HCEC 1CT (cell line): Measurements from ENCODE around the gene KRT71.
A peak's percentile ranks its signal among the peaks of the same experiment; 100 is the strongest.
"Not testable (repeated sequence)": the region's sequence is repeated elsewhere in the genome, so short reads cannot be mapped to it uniquely, and the experiment has no call there.

Source experiments
- DNase-seq: peaks from one replicate; pipeline ENCODE4 v3.0.0-alpha.2; 2017

The KRT71 gene

DNA sequence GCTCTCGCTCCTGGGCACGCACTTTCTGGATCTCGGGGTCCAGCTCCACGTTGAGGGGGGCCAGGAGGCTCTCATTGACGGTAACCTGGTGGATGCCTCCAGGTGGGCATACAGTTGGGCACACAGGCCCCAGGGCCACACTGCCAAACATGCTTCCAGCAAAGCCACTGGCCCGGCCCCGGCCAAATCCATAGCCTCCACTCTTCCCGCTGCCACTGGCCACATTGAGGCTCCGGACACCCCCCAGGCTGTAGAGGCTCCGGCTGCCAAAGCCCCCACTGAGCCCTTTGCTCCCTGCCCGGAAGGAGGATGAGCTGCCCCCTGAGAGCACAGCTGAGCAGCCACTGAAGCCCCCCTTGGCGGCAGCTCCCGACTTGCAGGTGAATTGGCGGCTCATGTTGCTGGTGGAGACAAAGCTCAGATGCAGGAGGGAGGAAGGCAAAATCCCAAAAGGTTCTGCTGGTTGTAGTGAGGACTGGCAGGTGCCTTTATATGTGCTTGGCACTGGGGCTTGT, at the start of gene KRT71:
TSS of gene KRT71 (minus strand) at position 465 of the 515 bp plus-strand sequence. CDS start at position 397, 68 bp downstream.
- no peak for DNase-seq

DNA sequence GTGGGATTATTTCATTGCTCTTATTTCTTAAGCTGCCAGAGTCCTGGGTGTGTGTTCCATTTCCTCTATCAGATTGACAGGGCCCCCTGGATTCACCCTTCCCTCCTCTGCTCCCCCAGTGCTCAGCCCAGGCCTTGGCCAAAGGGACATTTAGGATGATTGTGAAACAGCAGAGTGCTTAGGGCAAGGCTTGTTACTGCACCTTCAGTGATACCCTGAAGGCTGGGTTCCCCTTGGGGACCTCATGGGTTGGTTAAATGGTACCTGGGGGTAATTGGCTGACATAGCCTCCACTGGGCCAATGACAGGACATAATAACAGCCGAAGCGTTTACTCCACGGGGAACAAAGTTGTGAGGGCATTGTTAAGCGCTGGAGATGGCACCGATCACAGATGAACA, 49.6 kb upstream of the KRT71 start:
- no peak for DNase-seq

DNA sequence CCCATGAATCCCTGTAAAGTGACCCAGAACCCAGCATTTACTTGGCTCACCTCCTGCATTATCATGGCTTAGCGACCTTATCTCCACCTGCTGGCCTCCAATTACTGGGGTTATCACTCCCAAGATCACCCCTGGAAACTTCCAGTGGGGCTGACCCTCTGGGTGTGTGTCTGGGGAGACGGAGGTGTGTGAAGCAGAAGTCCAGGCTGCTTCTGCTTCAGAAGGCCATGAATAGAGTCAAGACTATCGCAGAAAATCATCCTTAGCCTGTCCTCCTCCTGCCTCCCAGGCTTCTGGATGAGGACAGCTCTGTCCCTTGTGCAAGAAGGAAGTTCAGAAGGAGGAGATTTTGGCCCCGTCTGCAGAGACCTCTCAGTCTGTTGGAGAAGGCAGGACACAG, 48.7 kb upstream of the KRT71 start:
- no peak for DNase-seq

DNA sequence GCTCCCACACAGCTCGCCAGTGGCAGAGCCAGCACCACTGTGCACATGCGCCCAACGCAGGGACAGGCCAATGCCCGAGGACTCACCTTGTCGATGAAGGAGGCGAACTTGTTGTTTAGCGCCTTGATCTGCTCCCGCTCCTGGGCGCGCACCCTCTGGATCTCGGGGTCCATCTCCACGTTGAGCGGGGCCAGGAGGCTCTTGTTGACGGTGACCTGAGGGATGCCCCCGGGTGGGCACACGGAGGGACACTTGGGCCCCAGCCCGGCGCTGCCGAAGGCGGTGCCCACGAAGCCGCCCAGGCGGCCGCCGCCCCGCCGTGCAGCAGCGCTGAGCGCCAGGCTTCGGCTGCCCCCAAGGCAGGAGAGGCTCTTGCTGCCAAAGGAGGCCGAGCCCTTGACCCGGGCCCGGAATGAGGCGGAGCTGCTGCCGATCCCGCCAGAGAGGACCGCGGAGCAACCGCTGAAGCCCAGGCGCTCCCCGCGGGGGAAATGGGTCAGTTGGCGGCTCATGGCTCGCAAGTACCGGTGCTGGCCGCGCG, 48.1 kb upstream of the KRT71 start, which contains the start of gene KRT72:
TSS of gene KRT72 (minus strand) at position 523 of the 541 bp plus-strand sequence. CDS start at position 512, 11 bp downstream.
- no peak for DNase-seq

DNA sequence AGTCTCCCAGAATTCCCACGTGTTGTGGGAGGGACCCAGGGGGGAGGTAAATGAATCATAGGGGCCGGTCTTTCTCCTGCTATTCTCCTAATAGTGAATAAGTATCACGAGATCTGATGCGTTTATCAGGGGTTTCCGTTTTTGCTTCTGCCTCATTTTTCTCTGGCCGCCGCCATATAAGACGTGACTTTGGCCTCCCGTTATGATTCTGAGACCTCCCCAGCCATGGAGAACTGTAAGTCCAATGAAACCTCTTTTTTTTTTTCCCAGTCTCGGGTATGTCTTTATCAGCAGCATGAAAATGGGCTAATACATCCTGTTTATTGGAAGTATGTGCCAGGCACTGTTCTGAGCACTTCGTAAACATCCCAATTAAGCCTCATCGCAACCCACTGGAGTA, 47.5 kb upstream of the KRT71 start:
- no peak for DNase-seq

DNA sequence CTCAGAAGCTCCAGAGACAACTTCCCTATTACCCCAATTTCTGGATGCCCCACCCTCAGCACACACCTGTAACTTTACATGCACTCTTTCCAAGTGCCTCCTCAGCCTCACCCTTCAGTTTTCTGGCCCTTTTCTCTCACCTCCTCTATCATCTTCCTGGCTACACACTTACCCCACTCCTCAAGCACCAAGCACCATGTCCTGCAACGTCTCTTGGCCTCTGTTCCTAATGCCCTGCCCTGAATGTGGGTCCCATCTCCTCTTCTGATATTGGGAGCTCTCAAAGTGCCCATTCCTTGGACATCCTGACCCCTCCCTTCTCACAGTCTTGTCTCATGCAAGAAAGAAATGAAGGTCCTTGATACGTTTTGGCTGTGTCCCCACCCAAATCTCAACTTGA, 47.1 kb upstream of the KRT71 start:
- DNase-seq: no peak

DNA sequence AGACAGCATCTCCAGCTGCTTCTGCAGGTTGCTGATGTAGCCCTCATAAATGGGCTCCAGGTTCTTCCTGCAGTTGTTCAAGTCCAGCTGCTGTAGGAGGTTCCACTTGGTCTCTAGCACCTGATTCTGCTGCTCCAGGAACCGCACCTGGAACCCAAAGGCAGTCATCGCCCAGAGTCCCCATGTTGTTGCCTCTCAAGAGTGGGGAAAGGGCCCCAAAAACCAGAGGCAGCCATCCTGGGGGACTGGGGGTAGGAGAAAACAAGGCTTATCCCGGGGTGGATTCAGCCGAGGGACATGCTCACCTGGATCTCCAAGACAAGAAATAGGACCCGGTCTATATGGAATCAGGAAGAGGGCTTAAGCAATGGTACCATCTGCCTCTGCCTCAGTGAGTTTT, 46.0 kb upstream of the KRT71 start:
- no peak for DNase-seq

DNA sequence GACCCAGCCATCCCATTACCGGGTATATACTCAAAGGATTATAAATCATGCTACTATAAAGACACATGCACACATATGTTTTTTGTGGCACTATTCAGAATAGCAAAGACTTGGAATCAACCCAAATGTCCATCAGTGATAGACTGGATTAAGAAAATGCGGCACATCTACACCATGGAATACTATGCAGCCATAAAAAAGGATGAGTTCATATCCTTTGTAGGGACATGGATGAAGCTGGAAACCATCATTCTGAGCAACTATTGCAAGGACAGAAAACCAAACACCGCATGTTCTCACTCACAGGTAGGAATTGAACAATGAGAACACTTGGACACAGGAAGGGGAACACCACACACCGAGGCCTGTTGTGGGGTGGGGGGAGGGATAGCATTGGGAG, 41.3 kb upstream of the KRT71 start:
- DNase-seq: not testable (repeated sequence)

DNA sequence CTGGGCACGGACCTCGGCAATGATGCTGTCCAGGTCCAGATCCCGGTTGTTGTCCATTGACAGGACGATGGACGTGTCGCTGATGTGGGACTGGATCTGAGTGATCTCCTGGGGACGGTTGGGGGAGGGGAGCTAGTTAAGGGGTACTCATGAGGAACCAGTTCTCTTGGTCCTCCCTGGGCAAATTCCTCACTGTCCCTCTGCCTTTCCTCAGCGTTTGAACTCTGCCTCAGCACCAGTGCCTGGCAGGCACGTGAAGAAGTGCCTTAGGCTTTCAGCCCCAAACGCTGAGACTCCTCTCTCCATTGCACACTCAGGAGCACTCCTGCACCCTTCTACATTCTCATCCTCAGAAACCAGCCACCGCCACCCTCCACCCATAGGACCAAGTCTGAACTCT, 38.6 kb upstream of the KRT71 start:
- DNase-seq: no peak

DNA sequence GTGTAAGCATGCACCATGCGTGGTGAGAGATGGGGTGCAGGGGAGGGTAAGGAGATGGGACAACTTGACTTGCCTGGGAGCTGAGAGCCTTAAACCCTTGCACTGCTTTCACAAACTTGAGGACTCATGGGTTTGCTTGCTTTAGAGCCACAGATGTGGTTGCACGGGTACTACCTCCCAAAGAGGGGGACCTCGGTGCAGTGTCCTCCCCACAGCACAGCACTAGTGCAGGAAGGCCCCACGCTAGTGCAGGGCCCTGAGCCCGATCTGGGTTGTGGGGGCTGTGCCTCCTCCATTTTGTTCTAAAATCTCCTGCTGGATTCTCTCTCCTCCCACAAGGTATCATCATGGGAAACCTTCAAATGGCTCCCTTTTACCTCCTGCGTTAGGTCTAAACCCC, 37.1 kb upstream of the KRT71 start:
- no peak for DNase-seq

DNA sequence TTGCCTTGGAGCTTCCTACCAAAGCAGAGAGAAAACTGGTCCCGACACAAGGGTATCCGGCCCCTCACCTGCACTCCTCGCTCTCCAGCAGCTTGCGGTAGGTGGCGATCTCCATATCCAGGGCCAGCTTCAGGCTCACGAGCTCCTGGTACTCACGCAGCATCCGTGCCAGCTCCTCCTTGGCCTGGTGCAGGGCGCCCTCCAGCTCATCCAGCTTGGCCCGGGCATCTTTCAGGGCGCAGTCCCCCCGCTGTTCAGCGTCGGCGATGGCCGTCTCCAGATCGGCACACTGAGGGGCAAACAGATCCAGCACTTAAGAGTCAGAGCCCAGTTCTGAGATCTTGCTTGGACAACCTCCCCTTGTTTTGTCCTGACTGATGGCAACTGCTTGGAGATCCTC, 34.6 kb upstream of the KRT71 start:
- DNase-seq: no peak

DNA sequence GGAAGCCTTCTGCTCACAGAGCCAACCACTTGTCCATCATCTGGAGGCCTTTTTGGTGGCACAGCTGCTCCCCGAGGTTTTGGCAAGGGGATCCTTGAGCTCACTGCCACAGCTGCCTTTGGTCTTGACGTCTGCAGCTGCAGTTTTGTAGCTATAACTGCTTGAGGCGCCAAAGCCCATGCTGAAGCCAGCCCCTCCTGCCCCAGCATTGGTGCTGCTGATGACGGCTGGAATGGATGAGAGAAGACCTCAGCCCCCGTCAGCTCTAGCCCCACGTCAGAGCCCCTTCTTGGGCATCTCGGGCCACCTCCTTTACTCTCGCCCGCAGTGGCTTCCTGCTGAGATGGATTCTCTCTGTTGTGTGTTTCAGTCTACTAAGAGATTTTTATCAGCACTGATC, 33.0 kb upstream of the KRT71 start:
- no peak for DNase-seq

DNA sequence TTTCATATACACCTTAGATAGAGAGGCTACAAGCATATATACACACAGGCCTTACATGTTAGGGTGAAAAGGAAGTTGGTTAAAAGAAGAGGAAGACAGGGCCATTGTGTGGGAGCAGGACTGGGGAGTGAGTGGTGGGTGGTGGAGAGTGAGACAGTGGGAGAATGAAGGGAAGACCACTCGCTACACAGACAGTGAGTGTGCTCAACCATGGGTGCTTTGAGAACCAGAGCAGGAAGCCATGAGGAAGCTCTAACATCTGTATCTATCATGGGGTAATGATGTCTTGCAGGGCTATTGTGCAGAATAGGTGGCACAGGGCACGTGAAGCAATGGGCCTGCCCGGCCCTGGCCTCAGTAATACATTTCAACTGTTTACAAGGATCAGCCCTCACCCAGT, 32.1 kb upstream of the KRT71 start:
- no peak for DNase-seq

DNA sequence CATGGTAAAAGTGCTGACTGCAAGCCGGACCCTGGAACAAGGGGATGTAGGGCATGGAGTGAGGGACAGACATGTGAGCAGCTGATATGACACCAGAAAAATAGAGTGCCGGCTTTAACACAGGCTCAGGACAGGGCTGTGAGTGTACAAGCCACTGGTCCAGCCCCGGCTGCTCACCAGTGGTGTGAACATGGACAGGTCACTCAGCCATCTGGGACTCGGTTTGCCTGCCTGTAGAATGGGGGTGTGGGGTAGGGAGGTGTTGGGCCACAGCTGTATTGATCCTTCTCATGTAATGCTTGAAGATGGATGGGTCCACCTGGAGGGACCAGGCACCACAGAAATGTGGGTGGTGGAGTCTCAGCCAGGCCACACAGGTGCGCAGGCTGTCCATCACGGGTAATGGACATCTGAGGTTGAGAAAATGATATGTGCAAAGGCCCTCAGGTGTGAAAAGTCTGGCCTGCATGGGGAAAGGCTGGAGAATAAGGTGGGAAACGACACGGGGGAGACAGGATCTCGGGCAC, 31.3 kb upstream of the KRT71 start:
- no peak for DNase-seq

DNA sequence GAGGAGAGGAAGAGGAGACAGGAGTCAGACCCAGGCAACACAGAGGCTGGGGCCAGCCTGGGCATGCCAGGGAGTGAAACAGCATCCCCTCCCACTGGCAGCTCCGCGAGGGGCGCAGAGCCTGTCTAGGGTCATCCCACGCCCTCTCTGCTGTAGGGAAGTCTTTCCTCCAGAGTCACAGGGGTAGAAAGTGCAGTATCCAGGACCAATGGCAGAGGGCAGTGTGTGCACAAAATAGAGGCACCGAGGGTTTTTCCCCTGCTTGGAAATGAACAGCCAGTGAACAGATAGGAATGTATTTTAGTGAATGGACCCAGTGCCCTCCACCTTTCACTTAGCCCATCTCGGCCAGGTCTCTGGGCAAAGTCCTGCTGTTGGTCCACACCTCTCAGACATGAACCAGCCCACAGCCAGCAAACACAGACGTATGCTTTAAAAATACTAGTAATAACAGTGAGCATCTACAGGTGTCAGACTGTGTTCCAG, 30.1 kb upstream of the KRT71 start:
- peak; percentile 26 for DNase-seq

DNA sequence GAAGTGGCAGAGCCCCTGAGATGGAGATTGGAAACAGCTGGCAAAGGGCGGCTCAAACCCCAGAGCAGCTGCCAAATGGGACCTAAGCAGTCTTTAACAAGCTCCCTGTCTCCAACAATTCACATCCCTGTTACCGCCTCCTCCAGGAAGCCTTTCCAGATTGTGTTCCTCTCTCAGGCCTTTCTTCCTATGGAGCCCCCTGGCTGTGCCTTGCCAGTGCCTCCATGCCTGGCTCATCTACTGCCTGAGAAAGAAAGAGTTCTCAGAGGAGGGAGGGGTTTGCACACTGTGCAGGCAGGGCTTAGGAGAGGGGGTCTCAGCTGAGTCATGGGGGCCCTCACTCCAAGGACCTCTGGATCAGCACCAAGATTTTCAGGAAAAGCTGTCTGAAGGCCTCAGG, 29.5 kb upstream of the KRT71 start:
- no peak for DNase-seq

DNA sequence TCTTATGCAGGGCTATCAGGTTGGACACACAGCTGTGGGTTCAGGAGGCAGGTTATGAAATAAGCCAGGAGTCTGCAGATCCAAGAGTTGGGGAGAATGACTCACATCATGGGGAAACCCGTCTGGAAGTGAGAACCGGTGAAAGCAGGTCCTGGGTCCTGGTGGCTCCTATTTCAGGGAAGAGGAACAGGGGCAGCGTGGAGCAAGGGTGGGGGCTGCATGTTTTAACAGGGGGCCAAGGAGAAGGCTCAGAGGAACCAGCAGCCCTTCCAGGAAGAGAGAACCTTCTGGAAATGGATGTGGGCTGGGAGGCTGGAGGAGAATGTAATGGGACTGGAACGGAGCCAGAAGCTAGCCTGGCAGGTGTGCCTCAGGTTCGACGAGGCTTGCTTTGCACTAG, 28.5 kb upstream of the KRT71 start:
- peak; percentile 20 for DNase-seq

DNA sequence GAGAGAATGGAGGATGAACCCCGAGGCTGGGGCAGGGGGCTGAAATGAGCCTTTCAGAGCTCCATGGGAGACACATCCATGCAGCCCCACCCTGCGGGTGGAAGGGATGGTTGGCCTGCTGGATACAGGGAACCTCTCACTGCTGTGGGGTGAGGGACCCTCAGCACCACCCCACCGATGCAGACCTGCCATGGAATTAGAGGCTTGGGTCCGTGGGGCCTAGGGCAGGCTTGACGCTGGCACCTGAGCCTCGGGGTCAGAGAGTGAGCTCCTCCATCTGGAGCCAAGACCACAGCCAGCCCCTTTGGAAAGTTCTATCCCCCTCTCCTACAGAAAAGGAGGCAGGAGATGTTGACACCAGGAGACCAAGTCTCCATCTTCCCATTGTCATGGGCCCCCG, 28.1 kb upstream of the KRT71 start:
- no peak for DNase-seq

DNA sequence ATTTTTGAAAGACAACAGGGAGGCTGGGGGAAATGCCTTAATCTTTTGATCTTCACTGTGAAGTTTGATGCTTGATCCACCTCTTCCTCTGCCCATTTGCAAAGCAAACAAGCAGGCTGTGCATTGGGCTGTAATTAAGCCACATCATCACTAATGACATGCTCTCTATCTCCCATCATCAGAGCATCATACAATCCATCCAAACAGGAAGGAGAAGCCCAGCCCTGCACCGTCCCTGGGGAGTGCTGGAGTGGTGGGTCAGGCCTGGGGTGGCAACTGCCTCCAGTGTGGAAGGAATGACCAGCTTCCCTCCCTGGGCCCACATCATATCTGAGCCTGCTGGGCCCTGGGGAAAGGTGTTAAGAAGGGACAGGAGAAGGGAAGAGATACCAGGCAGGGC, 27.6 kb upstream of the KRT71 start:
- no peak for DNase-seq

DNA sequence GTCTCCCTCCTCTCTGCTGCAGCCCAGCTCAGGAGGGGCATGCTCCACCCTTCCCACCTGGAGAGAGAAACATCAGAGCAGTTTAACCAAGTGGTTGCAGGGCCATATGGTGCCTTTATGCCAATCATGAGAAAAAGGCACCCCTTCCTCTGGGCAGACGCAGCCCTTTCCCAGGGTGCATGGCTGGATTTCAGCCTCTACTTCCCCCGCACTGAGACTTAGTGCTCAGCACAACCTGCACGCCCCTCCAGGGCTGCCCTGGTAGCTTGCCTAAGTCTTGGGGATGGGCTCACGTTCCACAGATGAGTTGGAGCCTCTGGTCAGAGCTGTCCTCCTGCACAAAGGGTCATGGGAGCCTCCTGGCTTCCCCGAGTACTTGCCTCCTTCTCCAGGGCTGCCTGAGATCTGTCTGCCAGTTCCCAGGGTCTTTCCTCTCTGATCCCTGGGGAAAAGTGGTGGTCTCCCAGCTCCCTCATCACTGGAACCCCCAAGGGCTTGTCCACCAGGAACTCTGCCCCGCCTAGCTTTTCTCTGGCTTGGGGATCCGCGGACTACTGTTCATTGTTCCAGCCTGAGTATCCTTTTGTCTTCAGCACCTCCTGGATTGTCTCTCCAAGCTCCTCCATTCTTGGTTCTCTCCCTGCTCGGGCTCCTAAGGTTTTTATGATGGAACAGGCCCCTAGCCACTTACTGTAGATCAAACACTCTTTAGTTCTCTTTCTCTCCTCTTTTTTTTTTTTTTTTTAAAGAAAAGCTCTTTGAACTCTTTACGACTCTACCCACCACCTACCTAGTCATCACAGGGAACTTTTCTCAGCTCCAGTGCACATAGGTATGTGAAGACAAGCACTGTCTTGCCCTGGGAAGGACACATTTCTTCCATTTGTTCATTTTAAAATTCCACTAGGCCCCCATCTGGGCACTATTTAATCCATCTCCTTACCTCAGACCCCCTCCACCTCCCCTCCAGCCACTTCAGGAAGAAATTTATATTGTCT, 26.8 kb upstream of the KRT71 start:
- DNase-seq: no peak

DNA sequence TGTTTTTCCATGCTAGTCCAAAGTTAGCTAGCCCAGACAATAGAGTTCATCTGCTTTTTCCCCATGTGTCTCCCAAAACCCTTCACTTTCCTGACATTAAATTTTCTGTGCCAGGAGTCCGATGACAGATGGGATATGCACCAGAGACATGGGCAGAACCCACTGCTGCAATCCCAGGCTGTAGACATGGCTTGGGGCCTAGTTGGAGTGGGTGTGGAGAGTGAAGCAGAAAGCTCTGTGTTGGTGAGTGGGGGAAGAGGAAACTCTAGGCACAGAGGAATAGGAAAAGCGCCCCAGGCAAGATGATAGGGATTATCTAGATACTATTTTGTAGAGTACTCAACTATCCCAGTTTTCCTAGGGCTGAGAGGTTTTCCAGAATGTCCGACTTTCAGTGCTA, 25.5 kb upstream of the KRT71 start:
- no peak for DNase-seq

DNA sequence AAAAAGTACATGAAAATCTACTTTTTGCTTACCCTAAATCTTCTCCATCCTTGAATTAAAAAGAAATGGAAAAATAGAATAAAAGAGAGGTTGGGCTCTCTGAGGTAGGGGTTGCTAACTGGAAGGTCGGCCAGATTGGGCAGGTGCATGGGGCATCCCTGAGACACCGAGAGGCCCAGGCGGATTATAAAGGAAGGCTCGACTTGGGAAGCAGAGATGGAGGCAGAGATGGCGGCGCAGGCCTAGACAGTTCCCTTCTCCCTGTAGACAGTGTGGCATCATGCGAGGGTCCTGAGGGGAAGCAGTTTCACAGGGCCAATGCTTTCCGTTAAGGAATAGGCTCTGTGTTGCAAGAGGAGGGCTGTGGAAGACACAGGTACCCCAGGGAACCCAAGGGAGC, 24.4 kb upstream of the KRT71 start:
- DNase-seq: no peak

DNA sequence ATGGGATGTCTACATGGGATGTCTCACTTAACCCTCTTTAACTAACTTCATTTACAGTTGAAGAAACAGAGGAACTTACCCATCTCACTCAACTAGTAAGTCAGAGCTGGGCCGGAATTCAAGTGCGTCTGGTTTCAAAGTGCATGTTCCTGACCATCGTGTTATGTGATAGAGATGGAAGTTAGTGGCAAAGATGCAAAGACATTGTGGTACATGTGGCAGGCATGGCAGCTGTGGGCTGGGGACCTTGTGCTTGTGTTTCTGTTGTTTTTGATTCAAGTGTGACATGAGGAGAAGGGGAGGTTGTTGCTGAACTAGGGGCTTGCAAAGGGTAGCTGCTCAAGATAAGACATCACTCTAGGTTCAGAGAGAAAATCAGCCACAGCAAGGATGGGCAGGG, 23.0 kb upstream of the KRT71 start:
- DNase-seq: no peak

DNA sequence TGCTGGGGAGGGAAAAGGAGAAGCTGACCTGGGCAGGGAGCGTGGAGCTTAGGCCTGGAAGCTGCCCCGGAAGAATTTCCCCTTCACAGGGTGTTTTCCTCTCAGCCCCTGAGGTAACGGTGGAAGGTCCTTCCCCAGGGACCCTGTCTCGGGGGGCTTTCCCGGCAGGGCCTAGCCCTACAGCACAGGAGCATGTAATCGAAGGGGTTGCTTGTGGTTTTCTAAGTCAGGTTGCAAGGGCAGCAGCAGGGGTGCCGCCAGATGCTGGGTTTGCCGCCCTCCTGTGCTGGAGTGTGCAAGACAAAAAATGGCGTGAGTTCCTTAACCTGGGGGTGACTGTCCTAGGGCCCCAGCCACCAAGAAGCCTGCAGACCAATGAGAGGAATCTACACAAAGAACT, 22.3 kb upstream of the KRT71 start:
- DNase-seq: no peak
